Ishikawa (cell line): ENCODE measurements around the gene CCDC51.

Source experiments
- CEBPB ChIP-seq: IDR thresholded peaks from 2 replicates; pipeline ENCODE4 v1.6.1; 2012
- CREB1 ChIP-seq: IDR thresholded peaks from 2 replicates; pipeline ENCODE4 v1.6.1; 2012; ENCODE audit warnings: low read depth
- EGR1 ChIP-seq: IDR thresholded peaks from 2 replicates; pipeline ENCODE4 v1.6.1; 2012
- EP300 ChIP-seq: IDR thresholded peaks from 2 replicates; pipeline ENCODE4 v1.6.1; 2012; ENCODE audit warnings: borderline replicate concordance
- MAX ChIP-seq: IDR thresholded peaks from 2 replicates; pipeline ENCODE4 v1.6.1; 2012
- RAD21 ChIP-seq: IDR thresholded peaks from 2 replicates; pipeline ENCODE4 v1.6.1; 2012; ENCODE audit warnings: low read depth
- REST ChIP-seq: IDR thresholded peaks from 2 replicates; pipeline ENCODE4 v1.6.1; 2012; ENCODE audit warnings: low read depth, mild to moderate bottlenecking
- TAF1 ChIP-seq: IDR thresholded peaks from 2 replicates; pipeline ENCODE4 v1.6.1; 2012; ENCODE audit warnings: low read depth, mild to moderate bottlenecking
- USF1 ChIP-seq: IDR thresholded peaks from 2 replicates; pipeline ENCODE4 v1.6.1; 2012
- YY1 ChIP-seq: IDR thresholded peaks from 2 replicates; pipeline ENCODE4 v1.6.1; 2012; ENCODE audit warnings: low read depth

- no peak for TF ChIP-seq REST
- no peak for TF ChIP-seq MAX
- no peak for TF ChIP-seq RAD21
- TF ChIP-seq EGR1 = no peak
- TF ChIP-seq YY1 = no peak
- no peak for TF ChIP-seq TAF1
- no peak for TF ChIP-seq CEBPB
- no peak for TF ChIP-seq EP300
- TF ChIP-seq CREB1 = no peak
- no peak for TF ChIP-seq USF1
These were observed 25.3 kb upstream of the CCDC51 start for GRCh38 chr3:48465237-48465530.
